ENCODE measurements around the gene CXCL14.

Gene CXCL14

DNA sequence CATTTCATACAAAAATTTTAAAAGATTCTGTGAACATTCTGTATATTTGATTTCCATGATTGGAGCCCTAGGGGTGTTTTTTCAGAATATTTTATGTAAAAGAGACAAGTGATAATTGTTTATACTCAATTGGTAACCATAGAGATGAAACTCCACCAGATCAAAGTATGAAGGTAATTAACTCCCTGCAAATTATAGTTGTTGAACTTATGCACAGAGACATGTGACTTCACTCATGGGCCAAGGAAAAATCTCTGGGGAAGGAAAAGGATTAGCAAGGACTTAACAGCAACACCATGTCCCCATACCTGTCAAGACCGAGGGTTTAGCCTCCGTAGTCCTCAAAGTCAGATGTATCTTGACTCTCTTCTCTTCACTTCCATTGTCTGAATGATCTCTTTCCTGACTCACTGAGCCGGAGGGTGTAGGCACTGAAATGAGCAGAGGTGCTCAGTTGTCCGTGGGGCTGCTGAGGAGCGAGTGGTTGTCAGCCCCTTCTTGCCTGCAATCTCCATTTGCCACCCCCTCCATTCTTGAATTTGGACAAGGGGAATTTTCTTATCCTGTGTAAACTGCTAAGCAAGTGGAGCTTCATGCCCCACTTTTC, 17.5 kb upstream of the CXCL14 start:
- DNase-seq, result no peak

- DNase-seq, result no peak
Observed at GRCh38 chr5:135594416-135594960, 15.7 kb upstream of the CXCL14 start.

DNA sequence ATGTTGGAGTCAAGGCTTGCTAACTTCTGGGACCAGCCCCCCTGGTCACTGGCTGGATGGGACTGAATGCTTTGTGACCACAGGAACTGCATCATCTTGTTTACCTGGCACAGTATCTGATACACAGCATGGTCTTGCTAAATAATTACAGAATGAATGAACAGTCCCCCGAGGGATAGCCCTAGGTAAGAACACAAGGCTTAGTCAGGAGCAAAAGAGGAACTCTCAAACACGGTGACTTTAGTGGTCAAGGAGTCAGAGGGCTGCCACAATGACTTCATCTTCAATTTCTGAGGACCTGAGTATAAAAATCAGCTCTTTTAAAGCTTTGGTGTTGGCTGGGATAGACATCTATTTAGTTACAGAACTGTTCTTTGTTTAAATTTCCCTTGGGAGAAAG, 15.1 kb upstream of the CXCL14 start:
- DNase-seq, result no peak

GRCh38 chr5:135593141-135593540, 14.3 kb upstream of the CXCL14 start:
- no peak for DNase-seq

GRCh38 chr5:135592312-135593045, 13.7 kb upstream of the CXCL14 start:
- no peak for DNase-seq

DNA sequence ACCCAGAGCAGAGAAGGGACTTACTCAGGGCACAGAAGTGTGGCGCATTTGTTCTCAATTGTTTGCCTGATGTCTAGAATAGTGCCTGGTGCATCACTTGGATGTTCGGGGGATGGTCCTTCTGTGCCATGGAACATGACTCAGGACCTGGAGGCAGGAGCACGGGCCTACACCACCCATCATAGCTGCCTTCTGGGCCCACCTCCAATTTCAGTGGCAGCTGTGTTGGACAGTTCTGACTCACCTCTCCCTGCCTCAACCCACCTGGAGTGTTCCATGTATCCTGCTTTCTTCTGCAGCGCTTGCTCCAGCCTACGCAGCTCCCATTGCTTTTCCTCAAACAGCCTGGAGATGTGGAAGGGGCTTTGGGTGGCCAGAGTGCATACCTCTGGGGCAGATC, 12.5 kb upstream of the CXCL14 start:
- DNase-seq, result no peak

DNA sequence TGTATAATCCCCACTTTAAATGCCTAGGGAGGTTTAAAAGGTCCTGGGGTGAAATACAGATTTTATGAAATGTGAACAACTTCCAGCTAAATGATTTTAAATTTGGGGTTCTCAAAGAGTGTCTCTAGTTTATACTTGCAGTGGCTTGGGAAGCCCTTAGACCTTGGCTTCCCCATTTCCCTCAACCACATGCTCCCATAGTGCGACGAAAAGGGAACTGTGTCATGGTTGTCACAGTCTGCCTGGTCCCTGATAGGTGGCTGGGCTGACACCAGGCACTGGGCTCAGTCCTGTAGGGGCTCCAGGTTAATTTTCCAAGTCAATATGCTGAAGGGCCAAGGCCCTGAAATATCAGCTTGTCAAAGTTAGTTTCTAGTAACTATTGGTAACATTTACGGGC, 10.4 kb upstream of the CXCL14 start:
- no peak for DNase-seq

GRCh38 chr5:135587721-135588663, 9.2 kb upstream of the CXCL14 start:
- DNase-seq, result no peak

- no peak for DNase-seq
Observed at GRCh38 chr5:135584918-135585317, 6.1 kb upstream of the CXCL14 start.

GRCh38 chr5:135584276-135584675, 5.5 kb upstream of the CXCL14 start:
- DNase-seq, result no peak

DNA sequence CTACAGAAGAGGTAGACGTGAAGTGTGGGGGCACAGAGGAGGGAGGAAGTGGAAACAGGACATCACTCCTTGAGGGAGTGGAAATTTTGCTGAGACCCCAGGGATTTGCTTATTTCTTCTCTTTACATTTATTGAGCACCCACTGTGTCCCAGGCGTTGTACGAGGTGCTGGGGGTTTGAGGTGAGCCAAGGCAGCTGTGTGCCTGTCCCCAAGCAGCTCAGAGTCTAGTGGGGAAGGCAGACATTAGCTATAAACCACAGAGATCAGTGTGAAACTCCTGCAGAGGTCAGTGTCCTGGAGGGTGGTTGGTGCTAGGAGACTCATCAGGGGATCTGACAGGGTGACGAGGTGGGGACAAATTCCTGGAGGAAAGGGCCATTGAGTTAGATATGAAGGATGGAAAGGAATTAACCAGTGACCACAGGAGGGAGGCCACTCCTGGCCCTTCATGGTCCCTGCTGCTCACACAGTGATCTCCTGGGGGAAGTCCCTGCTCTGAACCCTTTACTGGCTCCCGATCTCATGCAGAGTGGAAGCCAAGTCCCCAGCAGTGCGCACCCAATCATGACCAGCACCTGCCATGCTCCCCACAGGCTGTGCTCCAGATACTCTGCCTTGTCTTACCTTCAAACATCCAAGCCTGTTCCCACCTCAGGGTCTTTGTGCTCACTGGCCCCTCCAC, 3.4 kb upstream of the CXCL14 start:
- no peak for DNase-seq

DNA sequence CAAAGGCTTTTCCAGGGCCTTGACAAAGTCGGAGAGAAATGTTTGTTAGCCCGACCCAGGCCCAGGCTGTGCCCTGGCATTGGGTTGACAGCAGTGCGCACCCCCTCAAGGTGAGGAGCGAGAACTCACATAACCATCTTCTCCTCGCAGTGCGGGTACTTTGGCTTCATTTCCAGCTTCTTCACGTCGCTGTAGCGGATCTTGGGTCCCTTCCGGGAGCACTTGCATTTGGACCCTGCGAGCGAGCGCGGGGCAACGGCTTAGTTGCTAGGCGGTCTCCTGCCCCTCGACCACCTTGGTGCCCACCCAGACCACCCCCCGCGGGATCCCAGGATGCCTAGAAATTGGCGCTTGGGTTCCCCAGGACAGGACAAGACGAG, 496 bp downstream of the CXCL14 start:
- no peak for DNase-seq

DNA sequence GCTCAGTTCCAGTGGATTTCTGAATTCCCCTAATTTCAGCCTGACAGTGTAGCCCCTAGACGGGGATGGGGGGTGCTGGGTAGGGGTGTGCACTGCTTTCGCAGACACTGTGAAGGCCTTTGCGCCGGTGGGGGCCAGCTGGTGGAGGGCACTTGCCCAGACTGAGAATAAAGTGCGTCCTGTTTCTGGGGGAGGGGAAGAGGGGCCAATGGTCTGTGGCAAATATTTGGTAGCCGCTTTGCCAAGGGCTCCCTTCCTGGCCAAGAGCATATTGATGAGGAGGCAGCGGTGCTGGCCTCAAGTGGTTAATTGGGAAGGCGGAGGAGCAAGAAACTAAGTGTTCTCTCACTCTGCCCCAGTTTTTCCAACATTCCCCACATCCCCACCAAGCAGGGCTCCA, 1.4 kb downstream of the CXCL14 start:
- DNase-seq, result no peak

DNA sequence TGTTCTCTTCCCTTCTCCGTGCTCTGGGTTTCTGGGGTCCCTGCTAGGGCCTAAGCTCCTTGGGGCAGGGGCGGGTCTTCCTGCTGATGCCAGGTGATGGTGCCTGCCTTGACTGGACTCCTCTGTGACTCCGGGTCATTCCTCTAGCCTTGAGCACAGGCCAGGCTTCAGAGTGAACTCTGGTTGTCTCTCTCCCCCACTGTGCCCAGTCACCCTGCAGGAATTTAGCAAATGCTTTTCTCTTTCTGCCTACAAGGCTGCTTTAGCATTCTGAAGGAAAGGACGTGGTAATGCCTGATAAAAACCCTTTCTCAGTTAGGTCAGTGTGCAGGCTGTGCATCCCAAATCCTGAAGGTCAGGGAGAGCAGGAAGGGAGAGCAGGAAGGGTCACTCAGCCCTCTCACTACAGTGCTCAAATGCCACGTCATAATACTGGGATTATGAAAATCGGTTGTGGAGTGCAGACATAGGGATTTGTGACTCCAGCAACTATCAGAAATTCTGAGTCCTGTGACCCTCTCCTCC, 2.7 kb downstream of the CXCL14 start:
- no peak for DNase-seq

- no peak for DNase-seq
Observed at GRCh38 chr5:135574493-135574892, 4.3 kb downstream of the CXCL14 start.

DNA sequence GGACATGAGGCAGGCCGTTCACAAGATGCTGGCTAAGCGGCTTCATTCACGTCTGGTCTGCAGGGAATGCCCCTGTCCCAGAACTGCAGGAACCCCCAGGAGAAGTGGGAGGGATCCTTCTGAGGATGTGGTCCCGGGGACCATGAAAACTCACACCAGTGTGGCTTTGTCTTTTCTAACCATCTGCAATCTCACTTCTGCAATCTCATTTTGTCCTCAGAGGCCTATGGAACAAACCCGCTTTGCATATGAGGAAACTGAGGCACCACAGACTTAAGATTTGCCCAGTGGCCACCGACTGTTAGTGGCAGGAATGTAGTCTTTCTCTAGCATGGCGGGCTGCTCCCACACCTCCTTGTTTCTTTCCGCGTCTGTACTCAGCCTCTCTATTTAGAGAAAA, 6.9 kb downstream of the CXCL14 start:
- no peak for DNase-seq

DNA sequence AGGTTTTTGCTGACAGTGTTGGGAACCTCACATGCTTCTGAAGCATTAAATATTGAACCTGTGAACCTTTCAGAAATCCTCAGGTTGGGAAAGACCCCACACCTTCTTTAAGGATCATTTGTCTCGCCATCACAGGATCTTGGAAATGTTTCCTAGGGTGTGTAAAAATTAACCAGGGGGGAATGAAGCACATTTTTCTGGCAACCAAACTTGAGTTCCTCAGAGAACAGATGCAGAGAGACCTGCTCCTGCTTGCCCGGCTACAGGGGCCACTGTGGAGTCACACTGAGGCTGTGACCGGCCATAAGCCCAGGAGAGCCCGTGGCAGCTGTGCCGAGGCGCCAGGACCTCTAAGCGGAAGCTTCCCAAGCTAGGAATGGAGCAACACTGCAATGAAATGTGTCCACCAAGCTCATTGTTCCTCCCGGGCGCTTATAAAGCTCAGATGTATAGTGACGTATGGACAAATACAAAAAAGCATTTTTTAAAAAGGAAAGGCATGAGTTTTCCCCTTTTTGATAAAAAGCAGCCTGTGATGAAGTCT, 7.7 kb downstream of the CXCL14 start:
- DNase-seq, result no peak

- DNase-seq, result no peak
Observed at GRCh38 chr5:135570453-135570764, 8.4 kb downstream of the CXCL14 start.

DNA sequence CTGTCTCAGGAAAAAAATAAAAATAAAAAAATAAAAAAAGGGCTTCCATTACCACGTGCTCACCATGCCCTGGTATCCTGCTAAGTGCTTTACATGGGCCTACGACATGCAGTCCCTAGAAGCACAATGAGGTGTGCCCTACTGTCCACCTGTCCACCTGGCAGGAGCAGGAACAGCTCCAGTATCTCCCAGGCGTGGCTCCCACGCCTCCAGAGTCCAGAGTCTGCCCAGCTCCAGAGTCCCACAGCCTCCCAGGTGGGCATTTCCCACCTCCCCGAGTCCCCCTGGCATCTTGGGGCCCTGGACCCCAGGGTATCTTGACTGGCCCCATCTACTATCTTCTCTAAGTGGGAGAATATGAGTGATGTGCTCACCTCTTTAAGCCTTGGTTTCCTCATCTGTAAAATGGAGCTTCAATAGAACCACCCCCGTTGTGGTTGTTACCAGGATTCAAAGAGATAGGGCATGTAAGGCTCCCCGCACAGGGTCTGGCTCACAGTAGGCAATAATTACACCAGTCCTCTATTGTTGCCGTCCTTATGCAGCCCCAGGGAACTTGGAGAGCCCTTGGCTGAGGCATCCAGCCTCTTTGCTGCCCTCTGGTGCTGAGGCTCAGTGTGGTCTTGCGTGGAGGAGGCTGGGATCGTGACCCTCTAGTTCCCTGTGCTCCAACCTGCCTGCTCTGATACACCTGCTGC, 8.9 kb downstream of the CXCL14 start:
- no peak for DNase-seq

GRCh38 chr5:135568923-135569360, 9.8 kb downstream of the CXCL14 start:
- no peak for DNase-seq

- DNase-seq, result no peak
Observed at GRCh38 chr5:135568246-135568645, 10.5 kb downstream of the CXCL14 start.

GRCh38 chr5:135567661-135568060, 11.1 kb downstream of the CXCL14 start:
- DNase-seq, result no peak
